Upper lobe of right lung (tissue), 1 donor: ENCODE measurements around the gene PRLH. TPM values are rescaled to one million over a fixed set of nuclear protein-coding genes. Genes with fewer than 3 reads are reported as not detected.

Experiments used
- ATAC-seq: fragments of 200-7000 bp; cut with Tn5 transposase; one replicate; pipeline ENCODE4 v1.9.1; 2020; ENCODE audit warnings: mild to moderate bottlenecking, moderate library complexity
- DNase-seq: peaks from one replicate; pipeline ENCODE4 v3.0.0-alpha.2; 2020
- H3K27ac ChIP-seq: fragments of 200-600 bp; one replicate; pipeline ENCODE4 v1.8.0; 2022
- H3K27me3 ChIP-seq: fragments of 200-600 bp; one replicate; pipeline ENCODE4 v1.8.0; 2022; ENCODE audit warnings: mild to moderate bottlenecking
- H3K36me3 ChIP-seq: fragments of 200-600 bp; one replicate; pipeline ENCODE4 v1.8.0; 2022
- H3K4me1 ChIP-seq: fragments of 200-600 bp; one replicate; pipeline ENCODE4 v1.8.0; 2022
- H3K4me3 ChIP-seq: fragments of 200-600 bp; one replicate; pipeline ENCODE4 v1.8.0; 2022; ENCODE audit warnings: mild to moderate bottlenecking
- H3K9me3 ChIP-seq: fragments of 200-600 bp; one replicate; pipeline ENCODE4 v1.8.0; 2022
- intact Hi-C: fragments of 100-400 bp; cut with DNase I; formaldehyde crosslinking; loops from one replicate; pipeline ENCODE4 v1.11.0; 2022
- total RNA-seq: library from RNA; stranded (reverse); fragmentation: NEBNext Ultra II Directional; extraction: Animal tissue kit (Norgen Biotek cat#: 25700); gene quantifications from one replicate; pipeline ENCODE4 v1.2.1, GENCODE V29; 2021
- TF ChIP-seq, protein P1 (sequence below): fragments of 200-600 bp; IDR thresholded peaks from one replicate; pipeline ENCODE4 v1.8.0; 2022; ENCODE audit warnings: antibody characterized with exemption
- donor health status: DM: no; HTN: yes; CAD: no; lungs with severe emphysema.

PRLH gene
- total RNA-seq, 1 donor from 2014 or later, result not detected

GRCh38 chr2:237552908-237553307 is 13.5 kb upstream of the PRLH start:
- Histone ChIP-seq H3K27ac (no peak overlapping the region), H3K27me3 (no peaks in the 10 kb centered on the region), H3K36me3 (peaks cover 57% of the 10 kb centered on the region), H3K4me3 (no peak overlapping the region), H3K4me1 (peaks cover 4% of the 10 kb centered on the region), H3K9me3 (no peaks in the 10 kb centered on the region)
- DNase-seq (no peak), ATAC-seq (no peak)
- TF ChIP-seq, protein P1, sequence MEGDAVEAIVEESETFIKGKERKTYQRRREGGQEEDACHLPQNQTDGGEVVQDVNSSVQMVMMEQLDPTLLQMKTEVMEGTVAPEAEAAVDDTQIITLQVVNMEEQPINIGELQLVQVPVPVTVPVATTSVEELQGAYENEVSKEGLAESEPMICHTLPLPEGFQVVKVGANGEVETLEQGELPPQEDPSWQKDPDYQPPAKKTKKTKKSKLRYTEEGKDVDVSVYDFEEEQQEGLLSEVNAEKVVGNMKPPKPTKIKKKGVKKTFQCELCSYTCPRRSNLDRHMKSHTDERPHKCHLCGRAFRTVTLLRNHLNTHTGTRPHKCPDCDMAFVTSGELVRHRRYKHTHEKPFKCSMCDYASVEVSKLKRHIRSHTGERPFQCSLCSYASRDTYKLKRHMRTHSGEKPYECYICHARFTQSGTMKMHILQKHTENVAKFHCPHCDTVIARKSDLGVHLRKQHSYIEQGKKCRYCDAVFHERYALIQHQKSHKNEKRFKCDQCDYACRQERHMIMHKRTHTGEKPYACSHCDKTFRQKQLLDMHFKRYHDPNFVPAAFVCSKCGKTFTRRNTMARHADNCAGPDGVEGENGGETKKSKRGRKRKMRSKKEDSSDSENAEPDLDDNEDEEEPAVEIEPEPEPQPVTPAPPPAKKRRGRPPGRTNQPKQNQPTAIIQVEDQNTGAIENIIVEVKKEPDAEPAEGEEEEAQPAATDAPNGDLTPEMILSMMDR, result no peak
- intact Hi-C loops, result no loop called here

DNA sequence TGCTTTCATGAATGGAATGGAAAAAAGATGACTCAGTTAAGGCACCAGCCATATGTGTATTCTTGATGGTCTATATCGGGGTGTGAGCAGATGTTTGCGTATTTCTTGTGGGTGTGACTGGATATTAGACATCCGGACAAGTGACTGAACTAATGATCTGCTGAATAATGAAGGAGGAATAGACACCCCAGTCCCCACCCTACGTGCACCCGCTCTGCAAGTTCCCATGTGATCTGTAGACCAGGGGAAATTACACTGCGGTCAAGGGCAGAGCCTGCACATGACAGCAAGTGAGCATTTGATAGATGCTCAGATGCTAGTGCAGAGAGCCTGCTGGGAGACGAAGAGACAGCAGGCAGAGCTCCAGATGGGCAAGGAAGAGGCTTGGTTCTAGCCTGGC is 12.4 kb upstream of the PRLH start:
- Histone ChIP-seq H3K27me3 (no peaks in the 10 kb centered on the region), H3K36me3 (peaks cover 50% of the 10 kb centered on the region), H3K9me3 (no peaks in the 10 kb centered on the region), H3K4me1 (peaks cover 1% of the 10 kb centered on the region), H3K27ac (no peak overlapping the region), H3K4me3 (no peak overlapping the region)
- intact Hi-C loops, result no loop called here
- no peak for DNase-seq
- TF ChIP-seq, protein P1, result no peak
- no peak for ATAC-seq

DNA sequence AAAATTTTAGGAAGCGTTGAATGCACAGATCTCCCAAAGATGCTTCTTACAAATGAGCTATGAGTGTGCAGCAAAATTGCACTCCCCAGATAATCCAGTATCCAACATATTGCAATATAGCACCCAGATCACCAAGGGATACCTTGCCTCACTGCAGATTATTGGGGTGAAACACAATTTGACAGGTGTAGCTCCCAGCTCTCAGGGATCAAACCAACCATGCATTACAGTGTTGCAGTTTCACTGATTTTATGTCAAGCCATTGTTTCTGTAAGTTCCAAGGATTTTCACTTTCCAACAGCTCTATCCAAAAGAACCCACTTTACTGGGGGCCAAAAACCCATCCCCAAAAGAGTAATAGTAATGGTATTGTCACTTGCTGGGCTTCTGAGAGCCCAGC is 10.8 kb upstream of the PRLH start:
- ATAC-seq (no peak), DNase-seq (no peak)
- H3K27me3 ChIP-seq, result no peaks in the 10 kb centered on the region
- TF ChIP-seq, protein P1, result no peak
- H3K4me1 ChIP-seq, result peaks cover 5% of the 10 kb centered on the region
- peaks cover 38% of the 10 kb centered on the region for H3K36me3 ChIP-seq
- H3K4me3 ChIP-seq, result no peak overlapping the region
- H3K9me3 ChIP-seq, result no peaks in the 10 kb centered on the region
- no peak overlapping the region for H3K27ac ChIP-seq
- intact Hi-C loops, result no loop called here

DNA sequence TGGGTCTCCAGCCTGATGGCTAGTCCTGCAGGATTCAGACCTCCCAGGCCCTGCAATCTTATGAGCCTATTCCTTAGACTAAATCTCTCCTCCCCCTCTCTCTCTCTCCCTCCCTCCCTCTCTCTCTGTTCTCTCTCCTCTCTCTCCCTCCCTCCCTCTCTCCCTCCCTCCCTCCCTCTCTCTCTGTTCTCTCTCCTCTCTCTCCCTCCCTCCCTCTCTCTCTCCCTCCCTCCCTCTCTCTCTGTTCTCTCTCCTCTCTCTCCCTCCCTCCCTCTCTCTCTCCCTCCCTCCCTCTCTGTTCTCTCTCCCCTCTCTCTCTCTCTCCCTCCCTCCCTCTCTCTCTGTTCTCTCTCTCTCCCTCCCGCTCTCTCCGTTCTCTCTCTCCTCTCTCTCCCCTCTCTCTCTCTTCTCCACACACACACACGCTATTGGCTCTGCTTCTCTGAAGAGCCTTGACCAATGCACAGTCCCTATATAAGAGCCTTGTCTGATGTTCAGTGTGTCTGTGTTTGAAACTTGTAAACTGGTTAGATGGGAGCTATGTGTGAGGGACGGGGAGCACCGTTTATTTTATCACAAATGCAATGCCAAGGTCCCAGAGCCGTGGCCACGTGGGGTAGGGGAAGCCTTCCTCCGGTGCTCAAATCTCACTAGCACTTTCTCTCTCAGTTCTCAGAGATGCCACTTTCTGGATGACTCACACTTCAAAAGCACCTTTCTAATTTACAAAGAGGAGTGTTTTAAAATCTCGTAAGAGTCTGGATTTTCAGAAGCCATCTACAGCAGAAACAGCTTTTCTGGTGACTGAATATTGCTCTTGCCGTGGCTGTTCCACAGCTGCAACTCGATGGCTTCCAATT is 9.4 kb upstream of the PRLH start:
- Histone ChIP-seq H3K27ac (no peak overlapping the region), H3K36me3 (peaks cover 26% of the 10 kb centered on the region), H3K4me3 (no peak overlapping the region), H3K27me3 (no peaks in the 10 kb centered on the region), H3K9me3 (no peaks in the 10 kb centered on the region), H3K4me1 (peaks cover 5% of the 10 kb centered on the region)
- ATAC-seq (no peak), DNase-seq (no peak)
- TF ChIP-seq, protein P1, result no peak
- intact Hi-C loops, result no loop called here

GRCh38 chr2:237557633-237558015 is 8.8 kb upstream of the PRLH start:
- peaks cover 5% of the 10 kb centered on the region for H3K4me1 ChIP-seq
- peak; percentile 47 for DNase-seq
- no peaks in the 10 kb centered on the region for H3K9me3 ChIP-seq
- ATAC-seq, result no peak
- intact Hi-C loops, result no loop called here
- H3K27ac ChIP-seq, result no peak overlapping the region
- H3K4me3 ChIP-seq, result no peak overlapping the region
- H3K36me3 ChIP-seq, result peaks cover 21% of the 10 kb centered on the region
- no peaks in the 10 kb centered on the region for H3K27me3 ChIP-seq
- TF ChIP-seq, protein P1, result no peak
